Neural progenitor cell (in vitro differentiated cells): Measurements from ENCODE around the gene RALGAPA2.

ENCODE experiments used
- CTCF ChIP-seq: fragments of 200-600 bp; sonication (generic); IDR thresholded peaks from 2 replicates; pipeline ENCODE4 v1.5.1; 2017; ENCODE audit warnings: antibody characterized with exemption, mild to moderate bottlenecking
- EZH2 ChIP-seq: fragments of 200-600 bp; sonication (generic); IDR thresholded peaks from 2 replicates; pipeline ENCODE4 v1.6.1; 2017; ENCODE audit warnings: antibody characterized with exemption, mild to moderate bottlenecking, moderate library complexity

DNA sequence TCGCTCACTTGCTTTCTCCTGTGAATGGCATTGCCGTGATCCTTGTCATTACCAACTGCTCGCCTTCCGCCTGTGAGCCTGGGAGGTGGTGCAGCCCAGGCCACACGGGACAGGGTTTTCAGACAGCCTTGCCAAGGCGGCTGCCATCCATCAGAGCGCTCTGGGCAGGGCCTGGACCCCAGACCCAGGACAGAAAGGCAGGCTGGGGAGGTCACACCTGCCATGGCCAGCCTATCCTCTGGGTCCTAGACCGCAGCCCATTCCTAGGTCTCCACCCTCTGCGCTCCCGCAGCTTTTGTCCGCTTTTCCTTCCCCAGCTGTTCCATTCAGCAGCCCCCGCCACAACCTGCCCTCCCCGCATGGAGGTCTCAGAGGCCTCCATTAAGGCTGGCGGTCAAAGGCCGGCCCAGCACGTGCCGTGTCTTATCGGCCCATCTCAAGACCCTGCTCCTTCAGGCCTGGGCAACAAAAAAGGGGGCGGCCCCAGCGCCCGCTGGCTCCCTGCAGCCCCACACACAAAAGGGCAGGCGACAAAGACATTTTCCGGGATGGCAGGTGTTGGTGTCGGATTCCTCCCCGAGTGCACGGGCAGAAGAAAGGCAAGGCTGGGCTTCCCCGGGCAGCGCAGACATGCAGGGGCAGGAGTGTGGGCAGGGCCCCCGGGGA lies 316.4 kb downstream of the RALGAPA2 start:
- no peak for TF ChIP-seq CTCF
- no peak for TF ChIP-seq EZH2
